Measurements from ENCODE around the gene ZSWIM1.

DNA sequence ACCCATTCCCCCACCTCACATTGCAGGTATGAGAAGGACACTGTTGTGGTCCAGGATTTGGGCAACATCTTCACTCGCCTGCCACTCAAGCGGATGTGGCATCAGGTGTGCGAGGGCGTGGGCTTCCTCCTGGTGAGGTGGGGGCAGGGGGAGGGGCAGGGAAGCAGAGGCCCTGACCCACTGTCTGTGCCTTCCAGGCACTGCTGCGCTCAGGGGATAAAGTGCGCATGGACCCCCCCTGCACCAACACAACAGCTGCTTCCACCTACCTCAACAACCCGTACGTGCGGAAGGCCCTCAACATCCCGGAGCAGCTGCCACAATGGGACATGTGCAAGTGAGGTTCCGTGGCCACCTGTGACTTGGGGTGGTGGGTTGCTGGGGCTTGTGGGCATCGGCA is 13.8 kb downstream of the ZSWIM1 start:
- TF ChIP-seq, protein P1, sequence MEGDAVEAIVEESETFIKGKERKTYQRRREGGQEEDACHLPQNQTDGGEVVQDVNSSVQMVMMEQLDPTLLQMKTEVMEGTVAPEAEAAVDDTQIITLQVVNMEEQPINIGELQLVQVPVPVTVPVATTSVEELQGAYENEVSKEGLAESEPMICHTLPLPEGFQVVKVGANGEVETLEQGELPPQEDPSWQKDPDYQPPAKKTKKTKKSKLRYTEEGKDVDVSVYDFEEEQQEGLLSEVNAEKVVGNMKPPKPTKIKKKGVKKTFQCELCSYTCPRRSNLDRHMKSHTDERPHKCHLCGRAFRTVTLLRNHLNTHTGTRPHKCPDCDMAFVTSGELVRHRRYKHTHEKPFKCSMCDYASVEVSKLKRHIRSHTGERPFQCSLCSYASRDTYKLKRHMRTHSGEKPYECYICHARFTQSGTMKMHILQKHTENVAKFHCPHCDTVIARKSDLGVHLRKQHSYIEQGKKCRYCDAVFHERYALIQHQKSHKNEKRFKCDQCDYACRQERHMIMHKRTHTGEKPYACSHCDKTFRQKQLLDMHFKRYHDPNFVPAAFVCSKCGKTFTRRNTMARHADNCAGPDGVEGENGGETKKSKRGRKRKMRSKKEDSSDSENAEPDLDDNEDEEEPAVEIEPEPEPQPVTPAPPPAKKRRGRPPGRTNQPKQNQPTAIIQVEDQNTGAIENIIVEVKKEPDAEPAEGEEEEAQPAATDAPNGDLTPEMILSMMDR (IDR thresholded peaks at IDR 0.05) = no peak
- TF ChIP-seq POLR2A (IDR thresholded peaks at IDR 0.05) = no peak

Measured in testis (tissue), 2 donors.